ENCODE data around the gene CYB5A.

The CYB5A gene

DNA sequence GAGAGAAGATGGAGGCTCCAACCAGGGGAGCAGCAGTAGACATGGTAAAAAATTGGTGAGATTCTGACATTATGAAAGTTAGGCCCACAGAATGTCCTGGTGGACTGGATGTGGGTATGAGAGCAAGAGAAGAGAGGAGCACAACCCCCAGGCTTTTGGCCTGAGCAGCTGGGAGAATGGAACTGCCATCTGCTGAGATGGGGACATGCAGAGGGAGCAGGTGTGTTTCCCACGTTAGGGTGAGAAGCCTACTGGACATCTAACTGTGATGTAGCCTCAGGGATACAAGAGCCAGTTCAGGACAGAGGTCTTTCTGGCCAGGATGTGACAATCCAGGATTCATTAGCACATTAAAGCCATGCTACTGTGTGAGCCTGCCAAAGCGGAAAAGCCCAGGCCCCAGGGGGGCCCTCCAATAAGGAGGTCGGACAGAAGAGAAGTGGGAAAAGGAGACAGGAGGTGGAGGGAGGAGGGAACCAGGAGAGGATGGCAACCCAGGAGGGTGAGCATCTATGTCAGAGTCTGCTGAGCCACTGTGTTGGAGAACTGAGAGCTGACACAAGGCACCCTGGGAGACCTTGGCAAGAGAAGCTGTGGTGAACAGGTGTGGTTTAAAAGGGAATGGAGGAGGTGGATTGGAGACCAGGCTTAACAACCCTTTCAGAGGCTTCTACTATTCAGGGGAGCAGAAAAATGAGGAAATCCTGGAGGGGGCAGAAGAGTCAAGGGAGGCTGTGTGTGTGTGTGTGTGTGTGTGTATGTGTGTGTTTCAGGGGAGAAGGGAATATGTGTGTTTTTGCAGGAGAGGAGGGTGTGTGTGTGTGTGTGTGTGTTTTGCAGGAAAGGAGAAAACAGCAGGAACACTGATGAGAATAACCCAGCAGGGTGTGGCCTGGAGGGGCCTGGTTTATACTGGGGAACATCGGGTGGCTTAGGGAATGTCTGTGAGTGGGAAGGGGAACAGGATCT lies 10.5 kb downstream of the CYB5A start:
- DNase-seq (ENCODE audit: low read depth in 1 of 2, low spot score in 1 of 2): no peak
- TF ChIP-seq JUND (IDR thresholded peaks at IDR 0.05; ENCODE audit: low read depth): no peak
- in situ Hi-C loops (cut with HindIII; ENCODE audit: low pct_unique_long_range_greater_than_20kb, low sequenced_read_pairs): no loop called here

- in situ Hi-C loops (cut with HindIII; ENCODE audit: low pct_unique_long_range_greater_than_20kb, low sequenced_read_pairs): no loop called here
- TF ChIP-seq JUND (IDR thresholded peaks at IDR 0.05; ENCODE audit: low read depth): no peak
- no peak for DNase-seq (ENCODE audit: low read depth in 1 of 2, low spot score in 1 of 2)
Measured at GRCh38 chr18:74278983-74279382, 12.8 kb downstream of the CYB5A start.

DNA sequence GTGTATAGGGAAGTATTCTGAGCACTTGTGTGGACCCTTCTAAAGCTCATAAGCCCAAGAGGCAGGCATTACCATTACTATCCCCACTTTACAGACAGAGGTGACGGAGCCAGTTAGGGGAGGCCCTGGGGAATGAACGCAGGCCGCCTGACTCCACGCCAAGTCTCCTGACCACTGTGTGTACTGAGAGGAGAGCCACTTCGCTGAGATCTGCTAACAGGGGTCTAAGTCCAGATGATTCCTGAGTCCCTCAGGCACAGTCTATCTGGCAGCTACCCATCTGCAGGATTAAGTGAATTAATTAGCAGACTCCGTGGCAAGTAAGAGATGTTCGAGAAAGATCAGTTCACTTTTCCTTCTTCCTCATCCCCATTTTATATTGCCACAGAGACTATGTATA lies 13.7 kb downstream of the CYB5A start:
- in situ Hi-C loops (cut with HindIII; ENCODE audit: low pct_unique_long_range_greater_than_20kb, low sequenced_read_pairs): no loop called here
- no peak for DNase-seq (ENCODE audit: low read depth in 1 of 2, low spot score in 1 of 2)
- TF ChIP-seq JUND (IDR thresholded peaks at IDR 0.05; ENCODE audit: low read depth): no peak

- DNase-seq (ENCODE audit: low read depth in 1 of 2, low spot score in 1 of 2): no peak
- in situ Hi-C loops (cut with HindIII; ENCODE audit: low pct_unique_long_range_greater_than_20kb, low sequenced_read_pairs): no loop called here
- TF ChIP-seq JUND (IDR thresholded peaks at IDR 0.05; ENCODE audit: low read depth): no peak
Measured at GRCh38 chr18:74277296-74277695, 14.5 kb downstream of the CYB5A start.

DNA sequence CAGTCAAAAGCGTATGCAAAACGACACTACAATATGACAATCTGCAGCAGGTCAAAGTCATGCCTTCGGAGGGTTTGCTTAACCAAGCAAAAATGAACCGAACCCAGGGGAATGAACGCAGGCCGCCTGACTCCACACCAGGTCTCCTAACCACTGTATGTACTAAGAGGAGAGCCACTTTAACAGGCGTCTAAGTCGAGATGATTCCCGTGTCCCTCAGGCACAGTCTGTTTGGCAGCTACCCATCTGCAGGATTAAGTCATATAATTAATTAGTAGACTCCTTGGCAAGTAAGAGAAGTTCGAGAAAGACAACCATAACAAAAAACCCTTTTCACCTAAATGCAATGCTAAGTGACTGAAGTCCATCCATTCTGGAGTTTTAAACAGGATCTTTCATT lies 15.2 kb downstream of the CYB5A start:
- DNase-seq (ENCODE audit: low read depth in 1 of 2, low spot score in 1 of 2): no peak
- TF ChIP-seq JUND (IDR thresholded peaks at IDR 0.05; ENCODE audit: low read depth): no peak
- in situ Hi-C loops (cut with HindIII; ENCODE audit: low pct_unique_long_range_greater_than_20kb, low sequenced_read_pairs): no loop called here

- no peak for DNase-seq (ENCODE audit: low read depth in 1 of 2, low spot score in 1 of 2)
- in situ Hi-C loops (cut with HindIII; ENCODE audit: low pct_unique_long_range_greater_than_20kb, low sequenced_read_pairs): no loop called here
- no peak for TF ChIP-seq JUND (IDR thresholded peaks at IDR 0.05; ENCODE audit: low read depth)
Measured at GRCh38 chr18:74275736-74276135, 16.0 kb downstream of the CYB5A start.

GRCh38 chr18:74274700-74275099 lies 17.1 kb downstream of the CYB5A start:
- TF ChIP-seq JUND (IDR thresholded peaks at IDR 0.05; ENCODE audit: low read depth): no peak
- no peak for DNase-seq (ENCODE audit: low read depth in 1 of 2, low spot score in 1 of 2)
- in situ Hi-C loops (cut with HindIII; ENCODE audit: low pct_unique_long_range_greater_than_20kb, low sequenced_read_pairs): no loop called here

DNA sequence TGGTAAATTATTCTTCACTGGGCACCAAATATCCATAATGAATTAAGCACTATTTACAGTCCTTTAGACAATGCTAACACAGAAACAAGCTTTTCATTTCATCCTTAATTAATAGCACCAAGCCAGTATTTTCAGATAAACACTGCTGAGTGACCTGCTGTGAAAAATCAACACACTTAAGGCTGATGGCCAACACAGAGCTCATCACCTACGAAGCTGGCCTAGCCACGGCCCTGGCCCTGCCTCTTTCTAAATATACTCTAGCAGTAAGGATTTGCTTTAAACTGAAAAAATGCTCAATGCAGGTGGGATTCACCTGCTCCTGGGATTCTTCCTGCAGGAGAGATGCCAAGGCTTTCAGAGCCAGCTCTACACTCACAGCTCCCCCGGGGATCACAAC lies 18.4 kb downstream of the CYB5A start:
- no peak for TF ChIP-seq JUND (IDR thresholded peaks at IDR 0.05; ENCODE audit: low read depth)
- DNase-seq (ENCODE audit: low read depth in 1 of 2, low spot score in 1 of 2): no peak

GRCh38 chr18:74271635-74272034 lies 20.1 kb downstream of the CYB5A start:
- in situ Hi-C loops (cut with HindIII; ENCODE audit: low pct_unique_long_range_greater_than_20kb, low sequenced_read_pairs): no loop called here
- TF ChIP-seq JUND (IDR thresholded peaks at IDR 0.05; ENCODE audit: low read depth): no peak
- peak in 1 of 2 experiments; percentile 38 for DNase-seq (ENCODE audit: low read depth in 1 of 2, low spot score in 1 of 2)

More for the DNA sequence above, 18.4 kb downstream of the CYB5A start:
- in situ Hi-C loops (cut with HindIII; ENCODE audit: low pct_unique_long_range_greater_than_20kb, low sequenced_read_pairs): no loop called here

GRCh38 chr18:74268933-74269620 lies 22.7 kb downstream of the CYB5A start:
- in situ Hi-C loops (cut with HindIII; ENCODE audit: low pct_unique_long_range_greater_than_20kb, low sequenced_read_pairs): no loop called here
- DNase-seq (ENCODE audit: low read depth in 1 of 2, low spot score in 1 of 2): peak in 1 of 2 experiments; percentile 12
- no peak for TF ChIP-seq JUND (IDR thresholded peaks at IDR 0.05; ENCODE audit: low read depth)

- TF ChIP-seq JUND (IDR thresholded peaks at IDR 0.05; ENCODE audit: low read depth): no peak
- in situ Hi-C loops (cut with HindIII; ENCODE audit: low pct_unique_long_range_greater_than_20kb, low sequenced_read_pairs): no loop called here
- DNase-seq (ENCODE audit: low read depth in 1 of 2, low spot score in 1 of 2): no peak
Measured at GRCh38 chr18:74268175-74268574, 23.6 kb downstream of the CYB5A start.

GRCh38 chr18:74266161-74266560 lies 25.6 kb downstream of the CYB5A start:
- in situ Hi-C loops (cut with HindIII; ENCODE audit: low pct_unique_long_range_greater_than_20kb, low sequenced_read_pairs): no loop called here
- DNase-seq (ENCODE audit: low read depth in 1 of 2, low spot score in 1 of 2): no peak
- no peak for TF ChIP-seq JUND (IDR thresholded peaks at IDR 0.05; ENCODE audit: low read depth)

DNA sequence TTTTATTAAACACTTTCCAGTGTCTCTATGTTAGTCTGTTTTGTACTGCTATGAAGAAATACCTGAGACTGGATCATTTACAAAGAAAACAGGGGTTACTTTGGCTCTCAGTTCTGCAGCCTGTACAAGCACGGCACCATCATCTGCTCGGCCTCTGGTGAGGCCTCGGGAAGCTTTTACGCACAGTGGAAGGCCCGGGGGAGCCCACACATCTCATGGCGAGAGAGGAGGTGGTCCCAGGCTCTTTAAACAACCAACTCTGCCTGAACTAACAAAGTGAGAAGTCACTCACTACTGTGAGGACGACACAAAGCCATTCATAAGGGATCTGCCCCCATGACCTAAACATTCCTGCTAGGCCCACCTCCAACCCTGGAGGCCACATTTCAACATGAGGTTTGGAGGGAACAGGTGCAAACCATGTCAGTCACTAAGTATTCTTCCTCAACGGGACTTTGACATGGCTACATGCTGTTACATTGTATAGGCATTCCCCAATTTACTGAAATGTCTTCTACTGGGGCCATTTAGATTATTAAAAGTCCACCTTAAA lies 26.1 kb downstream of the CYB5A start:
- in situ Hi-C loops (cut with HindIII; ENCODE audit: low pct_unique_long_range_greater_than_20kb, low sequenced_read_pairs): no loop called here
- DNase-seq (ENCODE audit: low read depth in 1 of 2, low spot score in 1 of 2): no peak
- TF ChIP-seq JUND (IDR thresholded peaks at IDR 0.05; ENCODE audit: low read depth): no peak

Measured in T47D (cell line).